C4-2B (cell line): ENCODE results near the gene RRP12.

ENCODE experiments used
- H3K27ac ChIP-seq: fragments of 450-650 bp; 2 replicates; pipeline ENCODE4 v1.5.1; 2017
- CTCF ChIP-seq: fragments of 450-650 bp; conservative IDR thresholded peaks from 2 replicates; pipeline ENCODE4 v1.5.1; 2017; ENCODE audit warnings: mild to moderate bottlenecking
- ZFX ChIP-seq: fragments of 450-650 bp; IDR thresholded peaks from 2 replicates; pipeline ENCODE4 v1.6.1; 2017

The RRP12 gene

GRCh38 chr10:97333351-97333600 is 67.9 kb downstream of the RRP12 start:
- peak overlapping the region; percentile 96 for H3K27ac ChIP-seq
- TF ChIP-seq ZFX (no peak), CTCF (no peak)

DNA sequence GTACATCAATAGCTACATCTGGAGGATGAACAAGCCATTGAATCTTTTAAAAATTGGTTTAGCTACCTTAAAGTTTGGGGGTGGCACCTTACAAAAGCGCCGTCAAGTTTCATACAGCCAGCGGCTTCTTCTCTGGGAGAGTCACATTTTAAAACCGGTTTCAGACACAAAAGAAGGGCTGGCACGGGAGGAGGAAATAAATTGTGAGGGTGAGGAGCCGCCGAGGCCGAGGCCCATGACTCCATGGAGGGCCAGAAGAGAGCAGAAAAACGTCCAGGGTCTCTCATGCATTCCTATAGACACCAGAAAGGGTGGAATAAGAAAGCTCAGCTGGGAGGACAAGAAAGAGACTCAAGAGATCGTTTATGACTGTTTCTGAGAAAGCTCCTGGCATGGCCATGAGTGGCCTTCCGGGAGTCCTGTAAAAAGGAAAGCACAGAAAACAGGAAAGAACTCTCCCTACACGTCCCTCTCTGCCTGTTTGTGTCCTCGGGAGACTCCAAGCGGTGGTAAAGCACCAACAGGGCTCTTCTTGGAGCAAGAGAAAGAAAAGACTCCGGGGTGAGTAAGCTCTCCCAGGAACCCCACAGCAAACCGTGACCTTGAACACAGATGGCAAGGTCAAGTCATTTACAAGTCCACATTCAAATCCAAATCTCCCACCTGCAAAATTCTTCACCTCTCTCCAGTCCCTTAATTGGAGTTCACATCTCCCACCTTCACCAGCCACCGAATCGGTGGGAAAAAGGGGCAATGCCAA is 68.4 kb downstream of the RRP12 start:
- TF ChIP-seq CTCF (peak; percentile 30), ZFX (peak; percentile 36; the same call in 1 of the 2 replicates)
- peak overlapping the region; percentile 96 for H3K27ac ChIP-seq

DNA sequence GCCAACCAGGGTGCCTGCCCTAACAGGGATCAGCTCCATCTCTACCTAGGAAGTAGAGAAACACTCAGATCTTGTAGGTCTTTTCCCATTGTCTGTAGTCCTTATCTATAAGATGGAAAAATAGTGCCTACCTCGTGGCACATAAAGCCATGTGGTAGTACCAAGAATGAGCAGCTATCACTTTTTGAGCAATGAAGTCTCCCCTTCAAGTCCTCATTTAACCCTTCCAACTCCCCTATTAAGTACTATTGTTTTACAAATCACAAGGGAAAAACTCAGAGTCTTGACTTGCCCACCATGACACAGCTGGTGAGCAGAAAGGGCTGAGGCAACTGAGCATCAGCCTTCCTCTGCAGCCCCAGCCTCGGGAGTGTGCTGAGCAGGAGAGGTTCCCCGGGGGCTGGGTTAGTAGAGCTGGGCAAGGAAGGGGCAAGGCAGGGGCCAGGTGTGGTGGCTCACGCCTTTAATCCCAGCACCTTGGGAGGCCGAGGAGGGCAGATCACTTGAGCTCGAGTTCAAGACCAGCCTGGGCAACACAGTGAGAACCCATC is 69.9 kb downstream of the RRP12 start:
- TF ChIP-seq CTCF = no peak
- TF ChIP-seq ZFX = no peak
- H3K27ac ChIP-seq = peak overlapping the region; percentile 96

- TF ChIP-seq CTCF (no peak), ZFX (no peak)
- H3K27ac ChIP-seq = peak overlapping the region; percentile 83; the same call in 1 of the 2 replicates
Observed at GRCh38 chr10:97329766-97330165, 71.4 kb downstream of the RRP12 start.

GRCh38 chr10:97328646-97329453 is 72.3 kb downstream of the RRP12 start:
- H3K27ac ChIP-seq = peak overlapping the region; percentile 83
- TF ChIP-seq CTCF = no peak
- TF ChIP-seq ZFX = no peak

- H3K27ac ChIP-seq = peak overlapping the region; percentile 83
- TF ChIP-seq CTCF (no peak), ZFX (peak; percentile 42; the same call in 1 of the 2 replicates)
Observed at GRCh38 chr10:97327348-97328294, 73.5 kb downstream of the RRP12 start.
